SK-N-SH treated with all-trans-retinoic acid at 6 μM for 48 hours (cell line): Measurements from ENCODE around the gene ITGB2.

Source experiments
- ATAC-seq: fragments of 200-7000 bp; cut with Tn5 transposase; 3 replicates; pipeline ENCODE4 v1.9.1; 2020; ENCODE audit warnings: mild to moderate bottlenecking, moderate library complexity
- ARNTL ChIP-seq: fragments of 450-650 bp; formaldehyde crosslinking; IDR thresholded peaks from 2 replicates; pipeline ENCODE4 v1.5.0; 2020; ENCODE audit warnings: low read depth, mild to moderate bottlenecking, moderate library complexity, borderline replicate concordance
- BACH2 ChIP-seq: fragments of 250-450 bp; sonication (Bioruptor Pico); IDR thresholded peaks from 2 replicates; pipeline ENCODE4 v1.9.0; 2021; ENCODE audit warnings: mild to moderate bottlenecking, borderline replicate concordance
- CSDC2 ChIP-seq: fragments of 250-450 bp; sonication (Bioruptor Pico); IDR thresholded peaks from 2 replicates; pipeline ENCODE4 v1.5.0; 2020; ENCODE audit warnings: mild to moderate bottlenecking, moderate library complexity
- ESRRG ChIP-seq: fragments of 250-450 bp; sonication (Bioruptor Pico); IDR thresholded peaks from 2 replicates; pipeline ENCODE4 v1.6.1; 2021; ENCODE audit warnings: mild to moderate bottlenecking
- GLIS3 ChIP-seq: fragments of 250-450 bp; sonication (Bioruptor Pico); IDR thresholded peaks from 2 replicates; pipeline ENCODE4 v1.5.0; 2020; ENCODE audit warnings: mild to moderate bottlenecking, moderate library complexity
- ISL1 ChIP-seq: fragments of 250-450 bp; sonication (Bioruptor Pico); IDR thresholded peaks from 2 replicates; pipeline ENCODE4 v2.1.2; 2022; ENCODE audit warnings: mild to moderate bottlenecking, moderate library complexity
- OSR1 ChIP-seq: fragments of 250-450 bp; sonication (Bioruptor Pico); IDR thresholded peaks from 2 replicates; pipeline ENCODE4 v1.8.0; 2022; ENCODE audit warnings: moderate library complexity, mild to moderate bottlenecking, inconsistent platforms
- POU6F1 ChIP-seq: fragments of 250-450 bp; sonication (Bioruptor Pico); IDR thresholded peaks from 2 replicates; pipeline ENCODE4 v1.8.0; 2021; ENCODE audit warnings: low read depth, mild to moderate bottlenecking, moderate library complexity, borderline replicate concordance
- ZC3H10 ChIP-seq: fragments of 250-450 bp; sonication (Bioruptor Pico); IDR thresholded peaks from 2 replicates; pipeline ENCODE4 v1.5.1; 2021; ENCODE audit warnings: mild to moderate bottlenecking, moderate library complexity
- ZFP3 ChIP-seq: fragments of 250-450 bp; sonication (Bioruptor Pico); IDR thresholded peaks from 2 replicates; pipeline ENCODE4 v1.5.0; 2020; ENCODE audit warnings: mild to moderate bottlenecking, moderate library complexity
- ZFP30 ChIP-seq: fragments of 450-650 bp; formaldehyde crosslinking; IDR thresholded peaks from 2 replicates; pipeline ENCODE4 v1.5.0; 2022; ENCODE audit warnings: mild to moderate bottlenecking, moderate library complexity
- ZNF565 ChIP-seq: fragments of 450-650 bp; formaldehyde crosslinking; conservative IDR thresholded peaks from 2 replicates; pipeline ENCODE4 v1.5.0; 2020; ENCODE audit warnings: low read depth, mild to moderate bottlenecking, moderate library complexity
- ZNF8 ChIP-seq: fragments of 450-650 bp; formaldehyde crosslinking; IDR thresholded peaks from 2 replicates; pipeline ENCODE4 v1.5.0; 2020; ENCODE audit warnings: mild to moderate bottlenecking, moderate library complexity
- TF ChIP-seq, protein P1 (sequence below): fragments of 250-450 bp; sonication (Bioruptor Pico); IDR thresholded peaks from 2 replicates; pipeline ENCODE4 v1.5.0; 2020; ENCODE audit warnings: mild to moderate bottlenecking, moderate library complexity
- TF ChIP-seq, protein P2 (sequence below): fragments of 250-450 bp; sonication (Bioruptor Pico); IDR thresholded peaks from 2 replicates; pipeline ENCODE4 v1.5.1; 2021; ENCODE audit warnings: mild to moderate bottlenecking, moderate library complexity
- TF ChIP-seq, protein P3 (sequence below): fragments of 250-450 bp; sonication (Bioruptor Pico); IDR thresholded peaks from 2 replicates; pipeline ENCODE4 v1.8.0; 2020; ENCODE audit warnings: mild to moderate bottlenecking, moderate library complexity, borderline replicate concordance

ITGB2 gene

GRCh38 chr21:44969066-44969670 is 48.5 kb upstream of the ITGB2 start (continued):
- TF ChIP-seq, protein P1, sequence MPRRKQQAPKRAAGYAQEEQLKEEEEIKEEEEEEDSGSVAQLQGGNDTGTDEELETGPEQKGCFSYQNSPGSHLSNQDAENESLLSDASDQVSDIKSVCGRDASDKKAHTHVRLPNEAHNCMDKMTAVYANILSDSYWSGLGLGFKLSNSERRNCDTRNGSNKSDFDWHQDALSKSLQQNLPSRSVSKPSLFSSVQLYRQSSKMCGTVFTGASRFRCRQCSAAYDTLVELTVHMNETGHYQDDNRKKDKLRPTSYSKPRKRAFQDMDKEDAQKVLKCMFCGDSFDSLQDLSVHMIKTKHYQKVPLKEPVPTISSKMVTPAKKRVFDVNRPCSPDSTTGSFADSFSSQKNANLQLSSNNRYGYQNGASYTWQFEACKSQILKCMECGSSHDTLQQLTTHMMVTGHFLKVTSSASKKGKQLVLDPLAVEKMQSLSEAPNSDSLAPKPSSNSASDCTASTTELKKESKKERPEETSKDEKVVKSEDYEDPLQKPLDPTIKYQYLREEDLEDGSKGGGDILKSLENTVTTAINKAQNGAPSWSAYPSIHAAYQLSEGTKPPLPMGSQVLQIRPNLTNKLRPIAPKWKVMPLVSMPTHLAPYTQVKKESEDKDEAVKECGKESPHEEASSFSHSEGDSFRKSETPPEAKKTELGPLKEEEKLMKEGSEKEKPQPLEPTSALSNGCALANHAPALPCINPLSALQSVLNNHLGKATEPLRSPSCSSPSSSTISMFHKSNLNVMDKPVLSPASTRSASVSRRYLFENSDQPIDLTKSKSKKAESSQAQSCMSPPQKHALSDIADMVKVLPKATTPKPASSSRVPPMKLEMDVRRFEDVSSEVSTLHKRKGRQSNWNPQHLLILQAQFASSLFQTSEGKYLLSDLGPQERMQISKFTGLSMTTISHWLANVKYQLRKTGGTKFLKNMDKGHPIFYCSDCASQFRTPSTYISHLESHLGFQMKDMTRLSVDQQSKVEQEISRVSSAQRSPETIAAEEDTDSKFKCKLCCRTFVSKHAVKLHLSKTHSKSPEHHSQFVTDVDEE (CRISPR knock-in tag) = no peak
- TF ChIP-seq ZFP3 (CRISPR knock-in tag) = no peak

- TF ChIP-seq ZFP30 = no peak
- no peak for TF ChIP-seq POU6F1 (CRISPR knock-in tag)
- no peak for TF ChIP-seq ZNF565 (CRISPR knock-in tag)
- TF ChIP-seq, protein P2, sequence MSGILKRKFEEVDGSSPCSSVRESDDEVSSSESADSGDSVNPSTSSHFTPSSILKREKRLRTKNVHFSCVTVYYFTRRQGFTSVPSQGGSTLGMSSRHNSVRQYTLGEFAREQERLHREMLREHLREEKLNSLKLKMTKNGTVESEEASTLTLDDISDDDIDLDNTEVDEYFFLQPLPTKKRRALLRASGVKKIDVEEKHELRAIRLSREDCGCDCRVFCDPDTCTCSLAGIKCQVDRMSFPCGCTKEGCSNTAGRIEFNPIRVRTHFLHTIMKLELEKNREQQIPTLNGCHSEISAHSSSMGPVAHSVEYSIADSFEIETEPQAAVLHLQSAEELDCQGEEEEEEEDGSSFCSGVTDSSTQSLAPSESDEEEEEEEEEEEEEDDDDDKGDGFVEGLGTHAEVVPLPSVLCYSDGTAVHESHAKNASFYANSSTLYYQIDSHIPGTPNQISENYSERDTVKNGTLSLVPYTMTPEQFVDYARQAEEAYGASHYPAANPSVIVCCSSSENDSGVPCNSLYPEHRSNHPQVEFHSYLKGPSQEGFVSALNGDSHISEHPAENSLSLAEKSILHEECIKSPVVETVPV = no peak
- no peak for TF ChIP-seq BACH2 (CRISPR knock-in tag)
- no peak for TF ChIP-seq ISL1
- TF ChIP-seq, protein P3, sequence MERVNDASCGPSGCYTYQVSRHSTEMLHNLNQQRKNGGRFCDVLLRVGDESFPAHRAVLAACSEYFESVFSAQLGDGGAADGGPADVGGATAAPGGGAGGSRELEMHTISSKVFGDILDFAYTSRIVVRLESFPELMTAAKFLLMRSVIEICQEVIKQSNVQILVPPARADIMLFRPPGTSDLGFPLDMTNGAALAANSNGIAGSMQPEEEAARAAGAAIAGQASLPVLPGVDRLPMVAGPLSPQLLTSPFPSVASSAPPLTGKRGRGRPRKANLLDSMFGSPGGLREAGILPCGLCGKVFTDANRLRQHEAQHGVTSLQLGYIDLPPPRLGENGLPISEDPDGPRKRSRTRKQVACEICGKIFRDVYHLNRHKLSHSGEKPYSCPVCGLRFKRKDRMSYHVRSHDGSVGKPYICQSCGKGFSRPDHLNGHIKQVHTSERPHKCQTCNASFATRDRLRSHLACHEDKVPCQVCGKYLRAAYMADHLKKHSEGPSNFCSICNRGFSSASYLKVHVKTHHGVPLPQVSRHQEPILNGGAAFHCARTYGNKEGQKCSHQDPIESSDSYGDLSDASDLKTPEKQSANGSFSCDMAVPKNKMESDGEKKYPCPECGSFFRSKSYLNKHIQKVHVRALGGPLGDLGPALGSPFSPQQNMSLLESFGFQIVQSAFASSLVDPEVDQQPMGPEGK (CRISPR knock-in tag) = no peak
- no peak for TF ChIP-seq CSDC2 (CRISPR knock-in tag)
- no peak for TF ChIP-seq OSR1 (CRISPR knock-in tag)
- ATAC-seq = no peak
Observed at GRCh38 chr21:44967082-44968047, 46.7 kb upstream of the ITGB2 start.

DNA sequence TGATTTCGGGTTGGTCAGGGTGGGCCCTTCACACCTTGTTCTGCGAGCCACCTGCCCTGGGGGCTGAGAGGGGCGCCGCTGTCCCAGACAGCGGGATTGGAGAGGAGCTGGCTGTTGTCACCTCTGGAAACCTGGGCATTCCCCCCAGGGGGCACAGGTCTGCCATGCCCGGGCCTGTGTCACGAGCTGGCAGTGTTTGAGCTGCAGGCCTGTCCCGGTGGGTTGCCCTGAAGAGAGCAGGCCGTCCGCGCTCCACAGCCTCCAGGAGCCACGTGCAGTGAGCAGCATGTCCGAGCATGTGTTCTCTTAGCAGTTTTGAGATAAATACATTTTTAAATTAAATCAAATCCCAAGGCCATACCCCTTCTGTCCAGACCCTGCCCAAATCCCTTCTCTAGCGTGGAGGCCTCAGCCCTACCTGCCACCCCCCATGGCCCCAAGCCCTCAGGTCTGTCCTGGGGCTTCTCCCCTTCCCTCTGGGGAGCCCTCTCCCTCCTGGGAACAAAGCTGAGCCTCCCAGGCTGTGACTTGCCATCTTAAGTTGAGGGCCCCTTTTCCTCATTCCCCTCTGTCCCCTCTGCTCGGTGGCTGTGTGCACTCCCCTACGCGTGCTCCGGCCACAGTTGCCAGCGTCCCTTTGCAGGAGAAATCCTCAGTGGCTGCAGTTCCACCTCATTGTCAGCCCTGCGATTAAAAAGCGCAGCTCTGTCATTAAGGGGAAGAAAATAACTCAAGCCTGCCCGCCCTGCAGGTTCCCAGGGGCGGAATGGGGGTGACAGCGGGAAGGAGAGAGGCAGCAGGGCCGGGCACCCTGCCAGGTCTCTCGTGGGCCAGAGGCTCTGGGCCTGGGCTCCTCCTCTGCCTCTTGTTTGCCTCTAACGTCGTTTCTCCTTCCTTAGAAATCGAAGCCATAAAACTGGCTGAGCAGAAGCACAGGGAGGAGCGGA is 45.7 kb upstream of the ITGB2 start:
- no peak for ATAC-seq
- TF ChIP-seq ARNTL = no peak
- no peak for TF ChIP-seq ZNF8 (CRISPR knock-in tag)
- TF ChIP-seq ZNF565 (CRISPR knock-in tag) = no peak
- TF ChIP-seq OSR1 (CRISPR knock-in tag) = no peak
- TF ChIP-seq, protein P1 (CRISPR knock-in tag) = no peak
- TF ChIP-seq GLIS3 (CRISPR knock-in tag) = no peak
- TF ChIP-seq ZC3H10 (CRISPR knock-in tag) = no peak
- TF ChIP-seq ZFP3 (CRISPR knock-in tag) = no peak
- TF ChIP-seq ESRRG (CRISPR knock-in tag) = no peak
- TF ChIP-seq, all 23 proteins: peak for 0
